ENCODE data around the gene SPAG16.

SPAG16 gene

DNA sequence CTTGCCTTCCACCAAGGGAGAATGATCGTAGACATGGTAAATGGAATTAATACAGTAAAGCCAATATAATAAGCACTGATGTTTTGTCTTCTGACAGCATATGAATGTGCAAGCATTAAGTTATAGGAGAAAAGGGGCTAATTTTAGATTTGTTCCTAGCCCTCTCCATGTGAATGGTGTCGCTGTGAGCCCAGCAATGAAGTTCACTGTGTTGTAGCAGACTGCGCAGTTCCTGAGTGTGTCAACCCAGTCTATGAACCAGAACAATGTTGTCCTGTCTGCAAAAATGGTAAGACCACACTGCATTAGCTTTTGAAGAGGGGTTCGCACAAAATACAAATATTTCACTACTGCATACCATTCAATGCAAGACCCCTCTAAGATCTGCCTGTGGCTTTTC is 1152.2 kb downstream of the SPAG16 start:
- DNase-seq, result no peak

- DNase-seq, result no peak
These were observed 1166.0 kb downstream of the SPAG16 start for GRCh38 chr2:214450118-214450894.

DNA sequence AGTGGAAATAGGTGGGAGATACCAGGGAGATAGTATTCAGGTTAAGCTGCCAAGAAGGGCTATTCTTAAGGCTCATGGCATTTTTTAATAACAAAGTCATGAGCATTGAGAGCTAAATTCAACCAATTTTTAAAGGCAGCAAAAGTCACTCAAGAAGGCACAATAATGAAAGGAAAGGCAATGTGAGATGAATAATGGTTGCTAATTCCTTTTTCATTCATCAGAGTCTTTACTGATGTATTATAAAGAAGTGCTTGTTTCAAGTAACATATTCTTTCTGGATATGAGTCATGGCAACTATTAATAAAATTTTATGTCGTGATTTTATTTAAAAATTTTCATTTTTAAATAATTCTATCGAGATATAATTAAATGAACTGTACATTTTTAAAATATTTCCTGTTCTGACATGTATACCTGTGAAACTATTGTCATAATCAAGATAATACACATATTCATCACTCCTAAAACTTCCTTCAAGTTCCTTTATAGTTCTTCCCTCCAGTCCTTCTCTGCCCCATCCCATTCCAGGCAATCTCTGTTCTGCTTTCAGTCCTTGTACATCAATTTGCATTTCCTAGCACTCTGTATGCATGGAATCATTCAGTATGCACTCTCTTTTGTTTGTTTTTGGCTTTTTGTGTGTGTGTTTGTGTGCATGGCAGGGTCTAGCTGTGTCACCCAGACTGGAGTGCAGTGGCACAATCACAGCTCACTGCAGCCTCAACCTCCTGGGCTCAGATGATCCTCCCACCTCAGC is 1167.4 kb downstream of the SPAG16 start:
- DNase-seq, result no peak

Data from activated T-cell treated with anti-CD3 and anti-CD28 coated beads, Interleukin-2, amount 50 U/mL, for 1 hour (primary cell).